Activated CD8-positive, alpha-beta memory T cell treated with anti-CD3 and anti-CD28 coated beads for 1 hour (primary cell): Measurements from ENCODE around the gene WDPCP.
"Not testable (repeated sequence)": the region's sequence is repeated elsewhere in the genome, so short reads cannot be mapped to it uniquely, and the experiment has no call there.

ENCODE experiments used
- DNase-seq, 2 donors: peaks; one replicate each; pipeline ENCODE4 v3.0.0-alpha.2; 2020; ENCODE audit warnings: low read depth in 1 of 2; ENCODE audit errors: extremely low read depth in 1 of 2

Gene WDPCP

DNA sequence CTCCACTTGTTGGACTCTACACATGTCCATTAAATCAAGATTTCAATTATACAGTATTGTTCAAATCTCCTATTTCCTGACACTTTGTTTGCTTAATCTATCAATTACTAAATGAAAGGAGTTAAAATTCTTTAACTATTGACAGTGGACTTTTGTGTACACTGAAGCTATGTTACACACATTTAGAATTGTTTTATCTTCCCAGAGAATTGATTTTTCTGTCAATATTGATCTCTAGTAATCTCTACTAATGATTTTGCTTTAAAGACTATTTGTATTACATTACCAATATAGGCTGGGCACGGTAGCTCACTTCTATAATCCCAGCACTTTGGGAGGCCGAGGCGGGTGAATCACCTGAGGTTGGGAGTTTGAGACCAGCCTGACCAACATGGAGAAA is 215.7 kb downstream of the WDPCP start:
- DNase-seq: no peak

DNA sequence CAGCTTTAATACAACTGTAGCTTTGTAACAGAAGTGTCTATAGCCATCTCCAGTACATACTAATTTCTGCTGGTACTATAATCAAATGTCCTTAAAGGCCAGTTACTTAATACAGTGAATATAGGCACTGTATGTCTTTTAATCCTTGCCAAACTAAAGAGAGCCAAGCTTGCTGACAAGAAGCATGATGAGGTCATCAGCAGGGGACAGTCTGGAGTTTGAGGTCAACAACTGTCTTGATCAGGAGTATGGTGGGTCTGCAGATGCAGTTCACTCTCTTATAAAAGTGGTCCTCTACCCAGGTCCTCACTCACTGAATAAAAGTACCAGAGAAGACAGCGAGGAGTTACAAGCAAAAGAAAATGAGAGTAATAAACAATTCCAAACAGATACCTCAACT is 219.1 kb downstream of the WDPCP start:
- no peak for DNase-seq

- no peak for DNase-seq
These were observed 223.4 kb downstream of the WDPCP start for GRCh38 chr2:63364866-63365265.

GRCh38 chr2:63357722-63358121 is 230.6 kb downstream of the WDPCP start:
- DNase-seq: not testable (repeated sequence)

DNA sequence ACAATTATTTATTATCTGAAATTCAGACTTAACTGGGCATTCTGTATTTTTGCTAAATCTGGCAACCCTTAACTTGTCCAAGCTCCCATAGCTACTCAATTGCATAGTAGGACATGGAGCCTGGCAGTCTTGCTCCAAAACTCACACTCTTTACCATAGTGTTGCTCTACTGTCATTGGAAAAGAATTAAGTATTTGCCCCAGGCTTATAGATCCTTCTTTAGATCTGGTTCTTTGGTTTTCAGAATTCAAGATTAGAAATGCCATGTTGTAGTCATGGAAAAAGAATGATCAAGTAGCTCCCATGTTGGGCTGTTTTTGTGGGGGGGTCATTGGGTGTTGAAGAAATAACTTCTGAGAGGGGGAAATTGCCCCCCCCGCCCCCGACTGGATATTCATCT is 240.9 kb downstream of the WDPCP start:
- DNase-seq: no peak

GRCh38 chr2:63346411-63346810 is 241.9 kb downstream of the WDPCP start:
- no peak for DNase-seq

GRCh38 chr2:63345285-63345633 is 243.0 kb downstream of the WDPCP start:
- no peak for DNase-seq

GRCh38 chr2:63344575-63345284 is 243.5 kb downstream of the WDPCP start:
- DNase-seq: no peak

DNA sequence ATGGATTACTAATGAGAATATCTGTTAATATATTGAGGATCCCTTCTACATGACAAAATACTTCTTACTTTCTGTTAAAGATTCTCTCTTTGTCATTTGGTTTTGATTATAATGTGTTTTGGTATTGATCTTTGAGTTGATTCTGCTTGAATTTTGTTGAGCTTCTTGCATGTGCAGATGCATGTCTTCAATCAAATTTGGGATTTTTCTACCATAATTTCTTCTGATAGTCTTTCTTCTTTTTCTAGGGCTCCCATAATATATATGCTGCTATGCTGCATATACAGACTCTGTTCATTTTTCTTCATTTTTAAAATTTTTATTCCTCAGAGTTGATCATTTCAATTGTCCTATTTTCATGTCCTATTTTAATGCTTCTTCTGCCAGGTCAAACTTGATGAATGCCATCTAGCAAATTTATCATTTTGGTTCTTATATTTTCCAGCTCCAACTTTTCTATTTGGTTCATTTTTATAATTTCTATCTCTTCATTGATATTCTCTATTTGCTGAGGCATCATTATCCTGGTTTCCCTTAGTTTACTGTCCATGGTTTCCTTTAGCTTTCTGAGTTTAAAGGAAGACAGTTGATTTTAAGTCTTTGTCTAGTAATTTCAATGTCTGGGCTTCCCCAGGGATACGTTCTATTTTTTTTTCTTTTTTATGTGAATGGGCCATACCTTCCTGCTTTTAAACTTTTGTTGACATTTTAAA is 244.7 kb downstream of the WDPCP start:
- DNase-seq: no peak

- no peak for DNase-seq
These were observed 247.8 kb downstream of the WDPCP start for GRCh38 chr2:63340443-63340842.

GRCh38 chr2:63334910-63335309 is 253.4 kb downstream of the WDPCP start:
- DNase-seq: no peak

GRCh38 chr2:63326473-63326872 is 261.8 kb downstream of the WDPCP start:
- no peak for DNase-seq

GRCh38 chr2:63323662-63324061 is 264.6 kb downstream of the WDPCP start:
- not testable (repeated sequence) for DNase-seq

DNA sequence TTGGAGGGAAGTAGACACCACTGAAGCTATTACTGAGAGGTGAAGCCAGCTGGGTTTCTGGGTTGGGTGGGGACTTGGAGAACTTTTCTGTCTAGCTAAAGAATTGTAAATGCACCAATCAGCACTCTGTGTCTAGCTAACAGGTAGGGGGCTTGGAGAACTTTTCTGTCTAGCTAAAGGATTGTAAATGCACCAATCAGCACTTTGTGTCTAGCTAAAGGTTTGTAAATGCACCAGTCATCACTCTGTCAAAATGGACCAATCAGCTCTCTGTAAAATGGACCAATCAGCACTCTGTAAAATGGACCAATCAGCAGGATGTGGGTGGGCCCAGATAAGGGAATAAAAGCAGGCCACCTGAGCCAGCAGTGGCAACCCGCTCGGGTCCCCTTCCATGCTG is 266.3 kb downstream of the WDPCP start:
- not testable (repeated sequence) for DNase-seq

DNA sequence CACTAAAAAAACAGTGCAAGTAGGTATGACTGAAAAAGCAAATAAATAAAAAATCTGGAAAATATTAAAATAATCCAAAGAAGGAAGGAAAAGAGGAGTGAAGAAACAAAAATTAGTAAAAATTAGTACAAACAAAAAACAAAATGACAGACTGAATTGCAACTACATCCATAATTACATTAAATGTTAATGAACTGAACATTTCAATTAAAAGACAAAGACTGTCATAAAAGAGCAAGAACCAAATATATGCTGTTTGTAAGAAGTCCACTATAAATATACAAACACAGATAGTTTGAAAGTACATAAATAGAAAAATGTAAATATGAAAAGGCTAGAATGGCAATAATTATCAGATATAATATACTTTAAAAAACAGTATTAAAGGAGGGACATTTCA is 267.6 kb downstream of the WDPCP start:
- DNase-seq: no peak

- DNase-seq: no peak
These were observed 277.7 kb downstream of the WDPCP start for GRCh38 chr2:63310614-63311013.

DNA sequence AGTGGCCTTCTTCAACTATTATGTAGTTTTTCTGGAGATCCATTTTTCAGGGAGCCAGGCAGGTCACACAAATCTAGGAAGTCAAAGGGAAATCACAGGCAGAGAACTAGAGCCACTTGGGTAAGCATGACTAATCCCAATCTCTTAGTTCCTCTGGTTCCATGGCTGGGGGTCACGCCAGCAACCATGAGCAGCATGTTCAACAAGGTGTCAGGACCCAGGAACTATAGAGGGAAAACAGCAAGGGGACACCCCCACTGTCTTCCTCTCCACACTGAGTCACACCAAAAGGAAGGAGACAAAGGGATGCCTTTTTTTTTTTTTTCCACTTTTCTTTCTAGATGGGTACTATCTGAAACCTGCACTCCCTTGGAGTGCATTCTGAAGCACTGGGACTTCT is 286.8 kb downstream of the WDPCP start:
- DNase-seq: no peak

DNA sequence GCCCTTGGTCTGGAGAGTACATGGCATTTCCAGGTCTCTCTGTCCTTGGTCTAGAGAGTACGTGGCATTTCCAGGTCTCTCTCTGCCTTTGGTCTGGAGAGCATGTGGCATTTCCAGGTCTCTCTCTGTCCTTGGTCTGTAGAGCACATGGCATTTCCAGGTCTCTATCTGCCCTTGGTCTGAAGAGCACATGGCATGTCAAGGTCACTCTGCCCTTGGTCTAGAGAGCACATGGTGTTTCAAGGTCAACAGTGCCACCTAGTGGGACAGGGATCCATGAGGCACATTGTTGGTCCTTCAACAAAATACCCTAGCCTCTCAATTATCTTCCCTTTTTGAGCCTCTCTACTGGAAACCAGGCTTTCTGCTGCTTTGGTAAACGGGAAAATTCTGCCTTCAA is 287.4 kb downstream of the WDPCP start:
- no peak for DNase-seq

GRCh38 chr2:63287956-63288355 is 300.3 kb downstream of the WDPCP start:
- no peak for DNase-seq

GRCh38 chr2:63286520-63286919 is 301.8 kb downstream of the WDPCP start:
- DNase-seq: not testable (repeated sequence)

DNA sequence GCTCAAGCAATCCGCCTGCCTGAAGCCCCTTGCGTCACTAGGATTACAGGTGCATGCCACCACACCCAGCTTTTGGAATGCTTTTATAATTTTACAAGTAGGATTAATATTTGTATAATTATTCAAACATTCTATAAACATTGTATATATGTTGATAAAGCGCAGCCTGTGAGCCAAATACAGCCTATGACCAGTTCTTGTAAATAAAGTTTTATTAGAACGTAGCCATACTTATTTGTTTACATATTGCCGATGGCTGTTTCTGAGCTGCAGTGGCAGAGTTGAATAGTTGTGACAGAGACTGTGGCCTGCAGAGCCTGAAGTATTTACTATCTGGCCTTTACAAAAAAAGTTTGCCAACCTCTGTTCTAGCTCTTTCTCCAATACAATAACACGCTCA is 305.0 kb downstream of the WDPCP start:
- no peak for DNase-seq

DNA sequence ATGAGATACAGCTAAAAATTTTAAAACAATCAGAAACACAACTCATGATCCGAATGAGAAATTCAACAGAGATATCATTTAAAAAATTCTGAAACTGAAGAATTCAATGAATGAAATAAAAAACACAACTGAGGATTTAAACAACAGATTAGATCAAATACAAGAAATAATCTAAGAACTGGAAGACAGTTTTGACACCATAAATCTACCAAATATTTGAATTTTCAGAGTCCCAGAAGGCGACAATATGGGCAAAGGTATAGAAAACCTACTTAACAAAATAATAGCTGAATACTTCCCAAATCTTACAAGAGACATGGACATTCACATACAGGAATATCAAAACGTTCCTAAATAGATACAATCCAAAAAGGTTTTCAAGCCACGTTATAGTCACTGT is 315.7 kb downstream of the WDPCP start:
- DNase-seq: no peak

GRCh38 chr2:63270717-63271116 is 317.6 kb downstream of the WDPCP start:
- no peak for DNase-seq
